GM11168 (cell line): ENCODE results near the gene CLGN.
"Not testable (repeated sequence)": the region's sequence is repeated elsewhere in the genome, so short reads cannot be mapped to it uniquely, and the experiment has no call there.

Source experiments
- in situ Hi-C: fragments of 300-500 bp; cut with MboI; formaldehyde crosslinking; loops from one replicate; pipeline ENCODE4 v1.12.0; 2022; ENCODE audit warnings: low sequenced_read_pairs; ENCODE audit not compliant: unreplicated experiment

Gene CLGN

GRCh38 chr4:140427106-140427918 is at the start of gene CLGN:
Gene CLGN (minus strand): TSS chr4:140427648. CDS start chr4:140413078, 14,570 bp downstream.
- in situ Hi-C loops, result no loop called here

GRCh38 chr4:140472156-140472555 is 44.7 kb upstream of the CLGN start:
- in situ Hi-C loops, result no loop called here

- in situ Hi-C loops, result no loop called here
These were observed 42.6 kb upstream of the CLGN start for GRCh38 chr4:140469791-140470733.

GRCh38 chr4:140466146-140466545 is 38.7 kb upstream of the CLGN start:
- in situ Hi-C loops, result no loop called here

- in situ Hi-C loops, result no loop called here
These were observed 36.2 kb upstream of the CLGN start for GRCh38 chr4:140463614-140464013.

- in situ Hi-C loops, result no loop called here
These were observed 35.7 kb upstream of the CLGN start for GRCh38 chr4:140463182-140463581.

GRCh38 chr4:140450352-140450751 is 22.9 kb upstream of the CLGN start:
- in situ Hi-C loops, result no loop called here

- in situ Hi-C loops, result no loop called here
These were observed 21.4 kb upstream of the CLGN start for GRCh38 chr4:140448830-140449229.

GRCh38 chr4:140448162-140448561 is 20.7 kb upstream of the CLGN start:
- in situ Hi-C loops, result no loop called here

GRCh38 chr4:140444347-140444746 is 16.9 kb upstream of the CLGN start:
- in situ Hi-C loops, result not testable (repeated sequence)

- in situ Hi-C loops, result no loop called here
These were observed 12.2 kb upstream of the CLGN start for GRCh38 chr4:140439644-140440142.

- in situ Hi-C loops, result no loop called here
These were observed 547 bp upstream of the CLGN start for GRCh38 chr4:140427919-140428471.

GRCh38 chr4:140426610-140427105 is 790 bp downstream of the CLGN start:
- in situ Hi-C loops, result no loop called here

GRCh38 chr4:140423106-140423505 is 4.3 kb downstream of the CLGN start:
- in situ Hi-C loops, result no loop called here

- in situ Hi-C loops, result not testable (repeated sequence)
These were observed 14.1 kb downstream of the CLGN start for GRCh38 chr4:140413130-140413969.

- in situ Hi-C loops, result no loop called here
These were observed 18.5 kb downstream of the CLGN start for GRCh38 chr4:140408974-140409373.

GRCh38 chr4:140406292-140406691 is 21.2 kb downstream of the CLGN start:
- in situ Hi-C loops, result no loop called here

- in situ Hi-C loops, result no loop called here
These were observed 27.3 kb downstream of the CLGN start for GRCh38 chr4:140400111-140400510.

GRCh38 chr4:140395668-140396067 is 31.8 kb downstream of the CLGN start:
- in situ Hi-C loops, result no loop called here

- in situ Hi-C loops, result no loop called here
These were observed 39.4 kb downstream of the CLGN start for GRCh38 chr4:140388015-140388414.
